Right renal pelvis (tissue), 4 donors: ENCODE measurements around the gene ZNF281. TPM values are rescaled to one million over a fixed set of nuclear protein-coding genes. Genes with fewer than 3 reads are reported as not detected.
A peak's percentile ranks its signal among the peaks of the same experiment; 100 is the strongest.
"Not testable (repeated sequence)": the region's sequence is repeated elsewhere in the genome, so short reads cannot be mapped to it uniquely, and the experiment has no call there.

ENCODE experiments used
- DNase-seq, 4 donors: peaks; one replicate each; pipeline ENCODE4 v3.0.0-alpha.2; 2013; ENCODE audit warnings: low read depth in 4 of 4, low spot score in 3 of 4, missing footprints in 1 of 4
- polyA plus RNA-seq, 4 donors: library from polyadenylated mRNA; unstranded; fragments of 120-200 nt; gene quantifications; one replicate each; pipeline ENCODE4 v1.2.1, GENCODE V29; 2013; ENCODE audit not compliant: insufficient read length in 4 of 4

ZNF281 gene
- polyA plus RNA-seq, 4 donors, result 23.0 to 31.1 (median 30.0) TPM

GRCh38 chr1:200433586-200433985 lies 23.8 kb upstream of the ZNF281 start:
- DNase-seq, result no peak

- no peak for DNase-seq
Measured at GRCh38 chr1:200432586-200432985, 22.8 kb upstream of the ZNF281 start.

- DNase-seq, result no peak
Measured at GRCh38 chr1:200429221-200429751, 19.4 kb upstream of the ZNF281 start.

- no peak for DNase-seq
Measured at GRCh38 chr1:200428482-200429205, 18.8 kb upstream of the ZNF281 start.

- DNase-seq, result no peak
Measured at GRCh38 chr1:200427744-200428143, 17.9 kb upstream of the ZNF281 start.

- DNase-seq, result no peak
Measured at GRCh38 chr1:200426196-200426595, 16.4 kb upstream of the ZNF281 start.

GRCh38 chr1:200423235-200423634 lies 13.4 kb upstream of the ZNF281 start:
- DNase-seq, result no peak

GRCh38 chr1:200422211-200422610 lies 12.4 kb upstream of the ZNF281 start:
- DNase-seq, result no peak

GRCh38 chr1:200415789-200416593 lies 6.2 kb upstream of the ZNF281 start:
- DNase-seq, result no peak

GRCh38 chr1:200415227-200415626 lies 5.4 kb upstream of the ZNF281 start:
- DNase-seq, result no peak

- DNase-seq, result no peak
Measured at GRCh38 chr1:200414657-200415056, 4.8 kb upstream of the ZNF281 start.

- DNase-seq, result not testable (repeated sequence)
Measured at GRCh38 chr1:200413766-200414165, 3.9 kb upstream of the ZNF281 start.

- no peak for DNase-seq
Measured at GRCh38 chr1:200411406-200412257, 1.8 kb upstream of the ZNF281 start.

GRCh38 chr1:200410566-200410878 lies 686 bp upstream of the ZNF281 start:
- peak in 2 of 4 donors; percentile 14 to 18 for DNase-seq

- DNase-seq, result no peak
Measured at GRCh38 chr1:200409203-200409760, 554 bp downstream of the ZNF281 start.

GRCh38 chr1:200406161-200406797 lies 3.6 kb downstream of the ZNF281 start:
- no peak for DNase-seq

- no peak for DNase-seq
Measured at GRCh38 chr1:200405264-200405663, 4.6 kb downstream of the ZNF281 start.

GRCh38 chr1:200401708-200402107 lies 8.1 kb downstream of the ZNF281 start:
- DNase-seq, result no peak

- DNase-seq, result no peak
Measured at GRCh38 chr1:200401263-200401662, 8.6 kb downstream of the ZNF281 start.

- DNase-seq, result no peak
Measured at GRCh38 chr1:200400556-200400955, 9.3 kb downstream of the ZNF281 start.
